ENCODE results near the gene LRP5. TPM values are rescaled to one million over a fixed set of nuclear protein-coding genes. Genes with fewer than 3 reads are reported as not detected.

Gene LRP5
- total and polyA plus RNA-seq, 9 of the 15 experiments (the other 6 are each of a cell fraction or from before 2014, with no cell fraction given): 0.48 to 44.2 (median 13.5) TPM

DNA sequence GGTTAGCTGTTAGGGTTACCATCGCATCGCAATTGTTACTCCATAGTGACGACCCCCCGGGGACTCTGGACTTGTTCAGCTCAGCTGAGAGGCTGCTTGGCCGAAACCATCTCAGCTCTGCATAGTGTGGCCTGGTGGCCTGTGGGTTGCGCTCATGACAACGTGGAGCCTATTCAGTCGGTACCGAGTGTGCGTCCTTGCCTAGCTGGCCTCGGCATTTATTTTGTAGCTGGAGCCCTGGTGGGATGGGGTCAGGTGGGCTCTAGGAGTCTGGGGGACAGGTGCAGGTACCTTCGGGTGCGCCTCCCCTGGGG lies 13.5 kb downstream of the LRP5 start:
- Histone ChIP-seq H3K4me1 (replicated peaks in 1 of 2; ENCODE audit: control insufficient read depth in 2 of 2, insufficient read depth in 2 of 2, low read length in 2 of 2) (peaks cover 0 to 35% of the 10 kb centered on the region in 2 experiments; a peak in 2 of 5 replicates), H2AFZ (ENCODE audit: low read depth, low read length) (no peak overlapping the region), H3K36me3 (ENCODE audit: control insufficient read depth, insufficient read depth, low read length) (peaks cover 30% of the 10 kb centered on the region; the same call in 2 of the 3 replicates), H3K9me3 (replicated peaks; ENCODE audit: control insufficient read depth, insufficient read depth, low read depth, low read length) (no peaks in the 10 kb centered on the region), H3K4me3 (no peak overlapping the region), H3K27me3 (ENCODE audit: control insufficient read depth in 2 of 2, insufficient read depth in 2 of 2, low read length in 2 of 2) (no peaks in the 10 kb centered on the region), H3K79me2 (ENCODE audit: control insufficient read depth, insufficient read depth, low read length) (peaks cover 76% of the 10 kb centered on the region), H3K27ac (ENCODE audit: extremely low read depth, low read depth, low read length) (no peak overlapping the region), H3K9ac (ENCODE audit: insufficient read depth in 1 of 2, low read depth in 2 of 2, low read length in 2 of 2) (0 out of 4 replicates have a peak overlapping the region, but pooled peaks of 1 of the 2 experiments have one; percentile 13), H3K9me1 (ENCODE audit: control insufficient read depth, insufficient read depth, low read length) (peaks cover 3% of the 10 kb centered on the region), H3K4me2 (ENCODE audit: insufficient read depth, low read length) (no peak overlapping the region), H4K20me1 (replicated peaks; ENCODE audit: control insufficient read depth, insufficient read depth, low read length) (peaks cover 30% of the 10 kb centered on the region)
- DNase-seq (ENCODE audit: extremely low read depth in 1 of 4, low spot score in 3 of 4): no peak
- no peak for ATAC-seq
- TF ChIP-seq TEAD1 (CRISPR knock-in tag; IDR thresholded peaks at IDR 0.05): no peak
- TF ChIP-seq KAT8 (IDR thresholded peaks at IDR 0.05; ENCODE audit: low read depth): no peak
- TF ChIP-seq, protein P1, sequence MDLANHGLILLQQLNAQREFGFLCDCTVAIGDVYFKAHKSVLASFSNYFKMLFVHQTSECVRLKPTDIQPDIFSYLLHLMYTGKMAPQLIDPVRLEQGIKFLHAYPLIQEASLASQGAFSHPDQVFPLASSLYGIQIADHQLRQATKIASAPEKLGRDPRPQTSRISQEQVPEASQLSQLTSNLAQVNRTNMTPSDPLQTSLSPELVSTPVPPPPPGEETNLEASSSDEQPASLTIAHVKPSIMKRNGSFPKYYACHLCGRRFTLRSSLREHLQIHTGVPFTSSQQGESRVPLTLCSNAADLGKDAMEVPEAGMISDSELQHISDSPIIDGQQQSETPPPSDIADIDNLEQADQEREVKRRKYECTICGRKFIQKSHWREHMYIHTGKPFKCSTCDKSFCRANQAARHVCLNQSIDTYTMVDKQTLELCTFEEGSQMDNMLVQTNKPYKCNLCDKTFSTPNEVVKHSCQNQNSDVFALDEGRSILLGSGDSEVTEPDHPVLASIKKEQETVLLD (IDR thresholded peaks at IDR 0.05): no peak
- TF ChIP-seq MXI1 (IDR thresholded peaks at IDR 0.05; ENCODE audit: low read depth, low read length): no peak
- TF ChIP-seq, protein P2, sequence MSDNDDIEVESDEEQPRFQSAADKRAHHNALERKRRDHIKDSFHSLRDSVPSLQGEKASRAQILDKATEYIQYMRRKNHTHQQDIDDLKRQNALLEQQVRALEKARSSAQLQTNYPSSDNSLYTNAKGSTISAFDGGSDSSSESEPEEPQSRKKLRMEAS (CRISPR knock-in tag; IDR thresholded peaks at IDR 0.05): no peak
- TF ChIP-seq SMAD3 (CRISPR knock-in tag; conservative IDR thresholded peaks at IDR 0.05): no peak
- TF ChIP-seq, protein P3, sequence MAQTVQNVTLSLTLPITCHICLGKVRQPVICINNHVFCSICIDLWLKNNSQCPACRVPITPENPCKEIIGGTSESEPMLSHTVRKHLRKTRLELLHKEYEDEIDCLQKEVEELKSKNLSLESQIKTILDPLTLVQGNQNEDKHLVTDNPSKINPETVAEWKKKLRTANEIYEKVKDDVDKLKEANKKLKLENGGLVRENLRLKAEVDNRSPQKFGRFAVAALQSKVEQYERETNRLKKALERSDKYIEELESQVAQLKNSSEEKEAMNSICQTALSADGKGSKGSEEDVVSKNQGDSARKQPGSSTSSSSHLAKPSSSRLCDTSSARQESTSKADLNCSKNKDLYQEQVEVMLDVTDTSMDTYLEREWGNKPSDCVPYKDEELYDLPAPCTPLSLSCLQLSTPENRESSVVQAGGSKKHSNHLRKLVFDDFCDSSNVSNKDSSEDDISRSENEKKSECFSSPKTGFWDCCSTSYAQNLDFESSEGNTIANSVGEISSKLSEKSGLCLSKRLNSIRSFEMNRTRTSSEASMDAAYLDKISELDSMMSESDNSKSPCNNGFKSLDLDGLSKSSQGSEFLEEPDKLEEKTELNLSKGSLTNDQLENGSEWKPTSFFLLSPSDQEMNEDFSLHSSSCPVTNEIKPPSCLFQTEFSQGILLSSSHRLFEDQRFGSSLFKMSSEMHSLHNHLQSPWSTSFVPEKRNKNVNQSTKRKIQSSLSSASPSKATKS (CRISPR knock-in tag; IDR thresholded peaks at IDR 0.05): no peak
- TF ChIP-seq, protein P4, sequence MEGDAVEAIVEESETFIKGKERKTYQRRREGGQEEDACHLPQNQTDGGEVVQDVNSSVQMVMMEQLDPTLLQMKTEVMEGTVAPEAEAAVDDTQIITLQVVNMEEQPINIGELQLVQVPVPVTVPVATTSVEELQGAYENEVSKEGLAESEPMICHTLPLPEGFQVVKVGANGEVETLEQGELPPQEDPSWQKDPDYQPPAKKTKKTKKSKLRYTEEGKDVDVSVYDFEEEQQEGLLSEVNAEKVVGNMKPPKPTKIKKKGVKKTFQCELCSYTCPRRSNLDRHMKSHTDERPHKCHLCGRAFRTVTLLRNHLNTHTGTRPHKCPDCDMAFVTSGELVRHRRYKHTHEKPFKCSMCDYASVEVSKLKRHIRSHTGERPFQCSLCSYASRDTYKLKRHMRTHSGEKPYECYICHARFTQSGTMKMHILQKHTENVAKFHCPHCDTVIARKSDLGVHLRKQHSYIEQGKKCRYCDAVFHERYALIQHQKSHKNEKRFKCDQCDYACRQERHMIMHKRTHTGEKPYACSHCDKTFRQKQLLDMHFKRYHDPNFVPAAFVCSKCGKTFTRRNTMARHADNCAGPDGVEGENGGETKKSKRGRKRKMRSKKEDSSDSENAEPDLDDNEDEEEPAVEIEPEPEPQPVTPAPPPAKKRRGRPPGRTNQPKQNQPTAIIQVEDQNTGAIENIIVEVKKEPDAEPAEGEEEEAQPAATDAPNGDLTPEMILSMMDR (IDR thresholded peaks at IDR 0.05 in 2 of 3, conservative IDR thresholded peaks at IDR 0.05 in 1 of 3; ENCODE audit: insufficient read depth in 2 of 3, low read depth in 1 of 3, low read length in 3 of 3): no peak
- no peak for TF ChIP-seq BRCA1 (IDR thresholded peaks at IDR 0.05)
- TF ChIP-seq BRCA1 (CRISPR knock-in tag; IDR thresholded peaks at IDR 0.05): no peak
- no peak for TF ChIP-seq COPS2 (conservative IDR thresholded peaks at IDR 0.05)
- TF ChIP-seq, protein P5, sequence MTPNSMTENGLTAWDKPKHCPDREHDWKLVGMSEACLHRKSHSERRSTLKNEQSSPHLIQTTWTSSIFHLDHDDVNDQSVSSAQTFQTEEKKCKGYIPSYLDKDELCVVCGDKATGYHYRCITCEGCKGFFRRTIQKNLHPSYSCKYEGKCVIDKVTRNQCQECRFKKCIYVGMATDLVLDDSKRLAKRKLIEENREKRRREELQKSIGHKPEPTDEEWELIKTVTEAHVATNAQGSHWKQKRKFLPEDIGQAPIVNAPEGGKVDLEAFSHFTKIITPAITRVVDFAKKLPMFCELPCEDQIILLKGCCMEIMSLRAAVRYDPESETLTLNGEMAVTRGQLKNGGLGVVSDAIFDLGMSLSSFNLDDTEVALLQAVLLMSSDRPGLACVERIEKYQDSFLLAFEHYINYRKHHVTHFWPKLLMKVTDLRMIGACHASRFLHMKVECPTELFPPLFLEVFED (CRISPR knock-in tag; conservative IDR thresholded peaks at IDR 0.05): no peak
- in situ Hi-C loops (cut with MboI): no loop called here
- no peak for FAIRE-seq
- intact Hi-C loops (cut with micrococcal nuclease): no loop called here
- ChIA-PET CTCF (ENCODE audit: low intra/inter-chr PET ratio) (no interaction called here), POLR2A (interaction anchor here (0.8 to 2.3 kb wide), 4 partner anchors 8 to 56 kb away, joined by 3 to 14 read pairs (median 5); no protein-coding TSS in a partner anchor)
- WGBS (ENCODE audit: insufficient coverage, low coverage, missing lambda C conversion rate): 83% methylated on average over 13 of the region's 13 CpGs
- BruUV-seq (replicated peaks): no TSS peak

All from K562 (cell line).